ENCODE results near the gene GMIP. TPM values are rescaled to one million over a fixed set of nuclear protein-coding genes. Genes with fewer than 3 reads are reported as not detected.

Gene GMIP
- polyA plus RNA-seq, 3 donors: 41.4 to 91.4 (median 75.1) TPM

GRCh38 chr19:19624032-19624570, 19.4 kb downstream of the GMIP start:
- Histone ChIP-seq H3K4me2 (replicated peaks; ENCODE audit: extremely low read depth, low read length, poor library complexity, severe bottlenecking) (no peak overlapping the region), H4K20me1 (ENCODE audit: insufficient read depth, low read length) (peaks cover 15% of the 10 kb centered on the region), H3K79me2 (ENCODE audit: insufficient read depth, low read length) (no peaks in the 10 kb centered on the region), H3K36me3 (replicated peaks in 1 of 2; ENCODE audit: control insufficient read depth in 1 of 2, insufficient read depth in 2 of 2, low read length in 2 of 2) (peaks cover 11 to 12% of the 10 kb centered on the region in 2 donors), H3K4me1 (ENCODE audit: control insufficient read depth in 1 of 2, insufficient read depth in 2 of 2, low read length in 2 of 2) (peaks cover 19 to 27% of the 10 kb centered on the region in 2 donors), H3K4me3 (replicated peaks in 1 of 3; ENCODE audit: low read depth in 2 of 3, low read length in 3 of 3) (no peak overlapping the region), H3K9ac (ENCODE audit: insufficient read depth, low read length, poor library complexity, severe bottlenecking) (no peak overlapping the region), H3K27ac (ENCODE audit: low read depth in 1 of 2, low read length in 2 of 2) (no peak overlapping the region), H3K9me3 (replicated peaks in 1 of 2; ENCODE audit: control insufficient read depth in 1 of 2, insufficient read depth in 1 of 2, low read length in 2 of 2) (no peaks in the 10 kb centered on the region), H2AFZ (ENCODE audit: insufficient read depth, low read depth, low read length, poor library complexity, severe bottlenecking) (no peak overlapping the region), H3K27me3 (ENCODE audit: control insufficient read depth in 2 of 2, insufficient read depth in 2 of 2, low read length in 2 of 2) (no peaks in the 10 kb centered on the region)
- no peak for DNase-seq
- WGBS (ENCODE audit: insufficient coverage): 96% methylated on average over 19 of the region's 19 CpGs
- Mint-ChIP-seq H3K27me3 (ENCODE audit: low read depth in 3 of 3) (peaks cover 4 to 17% (median 14%) of the 10 kb centered on the region in 3 donors), H3K27ac (peak overlapping the region in 1 of 7 donors; percentile 50), H3K4me1 (peaks cover 24% of the 10 kb centered on the region), H3K9me3 (peaks cover 0 to 3% (median 2%) of the 10 kb centered on the region in 7 donors), H3K36me3 (peaks cover 22 to 30% of the 10 kb centered on the region in 2 donors), H3K4me3 (no peak overlapping the region)
- TF ChIP-seq CTCF (IDR thresholded peaks at IDR 0.05): no peak
- intact Hi-C loops (cut with micrococcal nuclease): no loop called here

- intact Hi-C loops (cut with micrococcal nuclease): no loop called here
- Histone ChIP-seq H3K36me3 (replicated peaks in 1 of 2; ENCODE audit: control insufficient read depth in 1 of 2, insufficient read depth in 2 of 2, low read length in 2 of 2) (peaks cover 11 to 12% of the 10 kb centered on the region in 2 donors), H2AFZ (ENCODE audit: insufficient read depth, low read depth, low read length, poor library complexity, severe bottlenecking) (no peak overlapping the region), H3K4me2 (replicated peaks; ENCODE audit: extremely low read depth, low read length, poor library complexity, severe bottlenecking) (no peak overlapping the region), H4K20me1 (ENCODE audit: insufficient read depth, low read length) (peaks cover 8% of the 10 kb centered on the region), H3K9me3 (replicated peaks in 1 of 2; ENCODE audit: control insufficient read depth in 1 of 2, insufficient read depth in 1 of 2, low read length in 2 of 2) (no peaks in the 10 kb centered on the region), H3K9ac (ENCODE audit: insufficient read depth, low read length, poor library complexity, severe bottlenecking) (no peak overlapping the region), H3K79me2 (ENCODE audit: insufficient read depth, low read length) (no peaks in the 10 kb centered on the region), H3K27ac (ENCODE audit: low read depth in 1 of 2, low read length in 2 of 2) (no peak overlapping the region), H3K27me3 (ENCODE audit: control insufficient read depth in 2 of 2, insufficient read depth in 2 of 2, low read length in 2 of 2) (no peaks in the 10 kb centered on the region), H3K4me3 (replicated peaks in 1 of 3; ENCODE audit: low read depth in 2 of 3, low read length in 3 of 3) (no peak overlapping the region), H3K4me1 (ENCODE audit: control insufficient read depth in 1 of 2, insufficient read depth in 2 of 2, low read length in 2 of 2) (peaks cover 16 to 27% of the 10 kb centered on the region in 2 donors)
- Mint-ChIP-seq H3K9me3 (peaks cover 0 to 3% (median 0%) of the 10 kb centered on the region in 7 donors), H3K4me3 (no peak overlapping the region), H3K36me3 (peaks cover 19 to 28% of the 10 kb centered on the region in 2 donors), H3K4me1 (peaks cover 26% of the 10 kb centered on the region), H3K27me3 (ENCODE audit: low read depth in 3 of 3) (peaks cover 3 to 12% (median 8%) of the 10 kb centered on the region in 3 donors), H3K27ac (peak overlapping the region in 1 of 7 donors; percentile 51)
- TF ChIP-seq CTCF (IDR thresholded peaks at IDR 0.05): no peak
- no peak for DNase-seq
- WGBS (ENCODE audit: insufficient coverage): 100% methylated on average over 1 of the region's 5 CpGs
Observed at GRCh38 chr19:19623383-19623782, 20.1 kb downstream of the GMIP start.
